Calu3 (cell line): ENCODE results near the gene XYLT2. TPM values are rescaled to one million over a fixed set of nuclear protein-coding genes. Genes with fewer than 3 reads are reported as not detected.
"Not testable (repeated sequence)": the region's sequence is repeated elsewhere in the genome, so short reads cannot be mapped to it uniquely, and the experiment has no call there.

Experiments used
- BruUV-seq: library from RNA; stranded (reverse); fragments of 400-500 nt; replicated peaks from 2 replicates; lab custom pipeline; 2021; lab: Mats Ljungman, UMichigan
- CTCF ChIA-PET: fragments of 300-600 bp; sonication (Branson Sonifier 250); formaldehyde crosslinking; loops from one replicate; lab custom pipeline; 2022; ENCODE audit warnings: antibody characterized with exemption; lab: Charles Lee
- DNase-seq: peaks from one replicate; pipeline ENCODE4 v3.0.0; 2022
- H3K27ac Mint-ChIP-seq: one replicate; pipeline ENCODE4 v1.8.0; 2022; ENCODE audit warnings: mixed read lengths; ENCODE audit not compliant: unreplicated experiment
- H3K27me3 Mint-ChIP-seq: one replicate; pipeline ENCODE4 v1.8.0; 2022; ENCODE audit warnings: mixed read lengths; ENCODE audit not compliant: unreplicated experiment
- H3K36me3 Mint-ChIP-seq: one replicate; pipeline ENCODE4 v1.8.0; 2022; ENCODE audit warnings: mild to moderate bottlenecking, moderate library complexity, mixed read lengths; ENCODE audit not compliant: insufficient read depth, unreplicated experiment
- H3K4me1 Mint-ChIP-seq: one replicate; pipeline ENCODE4 v1.8.0; 2022; ENCODE audit warnings: mild to moderate bottlenecking, low read depth, mixed read lengths; ENCODE audit not compliant: unreplicated experiment
- H3K4me3 Mint-ChIP-seq: one replicate; pipeline ENCODE4 v1.8.0; 2022; ENCODE audit warnings: mild to moderate bottlenecking, low read depth, moderate library complexity, mixed read lengths; ENCODE audit not compliant: unreplicated experiment
- H3K9me3 Mint-ChIP-seq: one replicate; pipeline ENCODE4 v1.8.0; 2022; ENCODE audit warnings: low read depth, mixed read lengths; ENCODE audit not compliant: unreplicated experiment
- intact Hi-C: fragments of 100-400 bp; cut with micrococcal nuclease; formaldehyde crosslinking; loops from one replicate; pipeline ENCODE4 v1.10.0; 2022; ENCODE audit not compliant: unreplicated experiment
- total RNA-seq: library from RNA; stranded (reverse); gene quantifications from 2 replicates; pipeline ENCODE4 v1.2.3, GENCODE V29; 2022
- TF ChIP-seq, protein P1 (sequence below): fragments of 200-600 bp; IDR thresholded peaks from one replicate; pipeline ENCODE4 v1.8.0; 2022; ENCODE audit warnings: antibody characterized with exemption; ENCODE audit not compliant: unreplicated experiment

XYLT2 gene
- total RNA-seq, 1 experiment from 2014 or later = 44.3 TPM

DNA sequence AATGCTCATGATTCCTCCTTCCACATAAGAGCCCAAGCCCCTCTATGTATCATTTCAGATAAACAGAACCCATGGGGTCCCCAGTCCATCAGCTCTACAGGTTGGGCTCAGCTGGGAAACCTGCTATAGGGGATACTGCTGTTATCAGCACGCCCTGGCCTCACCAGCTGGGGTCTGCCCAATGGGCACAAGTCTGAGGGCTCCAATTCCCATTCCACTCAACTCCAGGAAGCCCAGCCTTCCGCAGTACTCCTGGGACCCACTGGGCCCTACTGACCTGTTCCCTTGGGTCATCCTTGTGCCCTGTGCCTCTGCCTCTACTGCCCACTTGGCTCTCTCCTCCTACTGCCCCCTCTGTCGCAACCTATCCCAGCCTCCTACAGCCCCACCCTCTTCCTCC lies 16.2 kb upstream of the XYLT2 start:
- Mint-ChIP-seq H3K4me1 (no peaks in the 10 kb centered on the region), H3K36me3 (no peaks in the 10 kb centered on the region), H3K9me3 (no peaks in the 10 kb centered on the region), H3K4me3 (no peak overlapping the region), H3K27me3 (peaks cover 73% of the 10 kb centered on the region), H3K27ac (no peak overlapping the region)
- intact Hi-C loops = no loop called here
- CTCF ChIA-PET = interaction anchor here (0.9 kb wide), 1 partner anchor 16 kb away, joined by 3 read pairs; the partner anchor contains the start of gene XYLT2
- TF ChIP-seq, protein P1, sequence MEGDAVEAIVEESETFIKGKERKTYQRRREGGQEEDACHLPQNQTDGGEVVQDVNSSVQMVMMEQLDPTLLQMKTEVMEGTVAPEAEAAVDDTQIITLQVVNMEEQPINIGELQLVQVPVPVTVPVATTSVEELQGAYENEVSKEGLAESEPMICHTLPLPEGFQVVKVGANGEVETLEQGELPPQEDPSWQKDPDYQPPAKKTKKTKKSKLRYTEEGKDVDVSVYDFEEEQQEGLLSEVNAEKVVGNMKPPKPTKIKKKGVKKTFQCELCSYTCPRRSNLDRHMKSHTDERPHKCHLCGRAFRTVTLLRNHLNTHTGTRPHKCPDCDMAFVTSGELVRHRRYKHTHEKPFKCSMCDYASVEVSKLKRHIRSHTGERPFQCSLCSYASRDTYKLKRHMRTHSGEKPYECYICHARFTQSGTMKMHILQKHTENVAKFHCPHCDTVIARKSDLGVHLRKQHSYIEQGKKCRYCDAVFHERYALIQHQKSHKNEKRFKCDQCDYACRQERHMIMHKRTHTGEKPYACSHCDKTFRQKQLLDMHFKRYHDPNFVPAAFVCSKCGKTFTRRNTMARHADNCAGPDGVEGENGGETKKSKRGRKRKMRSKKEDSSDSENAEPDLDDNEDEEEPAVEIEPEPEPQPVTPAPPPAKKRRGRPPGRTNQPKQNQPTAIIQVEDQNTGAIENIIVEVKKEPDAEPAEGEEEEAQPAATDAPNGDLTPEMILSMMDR = no peak
- no peak for DNase-seq
- BruUV-seq = no TSS peak

DNA sequence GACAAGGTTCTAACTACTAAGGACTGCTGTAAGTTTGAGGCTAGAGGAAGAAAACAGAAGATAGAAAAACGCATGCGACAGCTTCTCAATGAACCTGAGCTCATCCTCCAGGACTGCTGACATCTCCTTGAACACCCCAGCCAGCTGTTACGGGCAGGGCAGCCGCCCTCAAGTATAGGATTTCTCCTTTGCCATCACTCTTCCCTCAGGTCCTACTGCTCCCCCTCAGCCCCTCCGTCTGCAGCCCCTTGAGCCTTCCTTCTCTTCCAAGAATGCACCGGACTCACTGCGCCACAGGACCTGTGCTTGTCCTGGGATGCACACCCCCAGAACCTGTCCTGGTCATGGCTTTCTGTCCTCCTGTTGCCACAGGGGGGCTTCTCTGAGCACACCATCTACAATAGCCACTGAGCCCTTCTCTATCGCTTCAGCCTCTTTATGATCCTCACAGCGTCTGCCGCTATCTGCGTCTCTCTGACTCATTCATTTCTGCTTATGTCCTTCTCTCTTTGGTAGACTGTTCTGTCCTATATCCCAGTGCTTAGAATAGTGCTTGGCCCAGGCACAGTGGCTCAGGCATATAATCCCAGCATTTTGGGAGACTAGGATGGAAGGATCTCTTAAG lies 15.7 kb upstream of the XYLT2 start:
- Mint-ChIP-seq H3K4me1 (no peaks in the 10 kb centered on the region), H3K9me3 (no peaks in the 10 kb centered on the region), H3K36me3 (no peaks in the 10 kb centered on the region), H3K27ac (no peak overlapping the region), H3K4me3 (no peak overlapping the region), H3K27me3 (peaks cover 73% of the 10 kb centered on the region)
- no peak for DNase-seq
- BruUV-seq = no TSS peak
- intact Hi-C loops = no loop called here
- CTCF ChIA-PET = interaction anchor here (1.2 kb wide), 1 partner anchor 202 kb away, joined by 4 read pairs; the partner anchor contains the start of gene EPN3
- TF ChIP-seq, protein P1 = no peak

DNA sequence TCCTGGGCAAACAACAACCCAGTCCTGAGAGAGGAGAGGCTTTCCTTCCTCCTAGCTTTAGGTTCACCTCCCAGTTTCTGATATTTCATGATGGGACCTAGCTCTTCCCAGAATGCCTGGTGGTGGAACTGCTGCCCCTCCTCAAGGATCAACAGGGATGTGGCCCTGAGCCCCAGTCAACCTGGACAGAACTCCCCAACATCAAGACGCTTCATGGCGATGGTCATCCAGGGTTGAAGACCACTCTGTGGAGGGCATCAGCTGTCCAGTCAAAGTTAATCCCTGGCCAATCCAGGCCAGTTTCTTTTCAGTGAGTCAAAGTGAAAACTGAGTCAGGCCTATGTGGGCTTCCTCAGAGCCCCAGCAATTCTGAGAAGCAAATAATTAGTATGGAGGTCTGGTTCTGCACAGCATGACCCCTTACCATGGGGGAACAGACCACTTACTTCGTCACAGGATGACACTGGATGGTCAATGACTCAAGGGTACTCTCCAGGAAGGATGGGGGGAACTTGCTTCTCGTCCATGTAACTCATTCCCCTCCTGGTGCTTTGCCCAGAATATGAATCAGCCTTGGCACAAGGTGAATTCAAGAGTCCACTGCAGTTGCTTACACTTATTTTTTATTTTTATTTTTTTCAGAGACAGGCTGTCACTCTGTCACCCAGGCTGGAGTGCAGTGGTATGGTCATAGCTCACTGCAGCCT lies 14.7 kb upstream of the XYLT2 start:
- BruUV-seq = no TSS peak
- peaks cover 65% of the 10 kb centered on the region for H3K27me3 Mint-ChIP-seq
- no peak overlapping the region for H3K4me3 Mint-ChIP-seq
- H3K36me3 Mint-ChIP-seq = no peaks in the 10 kb centered on the region
- CTCF ChIA-PET = interaction anchor here (1.2 kb wide), 1 partner anchor 201 kb away, joined by 4 read pairs; the partner anchor contains the start of gene EPN3
- no peaks in the 10 kb centered on the region for H3K9me3 Mint-ChIP-seq
- intact Hi-C loops = no loop called here
- DNase-seq = no peak
- H3K27ac Mint-ChIP-seq = no peak overlapping the region
- TF ChIP-seq, protein P1 = no peak
- no peaks in the 10 kb centered on the region for H3K4me1 Mint-ChIP-seq

DNA sequence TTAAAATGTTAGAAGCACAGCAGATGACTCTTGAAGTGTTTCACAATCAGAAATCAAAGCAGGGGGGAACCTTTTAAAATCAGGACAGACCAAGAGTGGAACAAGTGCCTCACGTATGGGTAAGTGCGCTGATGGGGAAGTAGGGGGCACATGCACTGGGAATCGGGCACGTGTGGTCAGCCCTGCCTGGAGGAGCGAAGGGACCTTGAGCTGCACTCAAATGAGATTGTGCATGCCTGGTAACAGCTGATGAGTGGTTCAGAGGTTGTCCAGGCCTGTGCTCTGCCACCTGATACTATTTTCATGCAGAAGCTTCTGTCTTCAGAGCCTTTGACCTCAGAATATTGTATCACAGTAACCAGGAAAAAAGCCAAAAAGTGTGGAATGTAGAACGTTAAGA lies 13.7 kb upstream of the XYLT2 start:
- Mint-ChIP-seq H3K27me3 (peaks cover 59% of the 10 kb centered on the region), H3K36me3 (no peaks in the 10 kb centered on the region), H3K27ac (no peak overlapping the region), H3K4me1 (no peaks in the 10 kb centered on the region), H3K4me3 (no peak overlapping the region), H3K9me3 (no peaks in the 10 kb centered on the region)
- CTCF ChIA-PET = interaction anchor here (0.7 kb wide), 1 partner anchor 65 kb away, joined by 3 read pairs; no protein-coding TSS in a partner anchor
- no peak for DNase-seq
- intact Hi-C loops = no loop called here
- TF ChIP-seq, protein P1 = no peak
- no TSS peak for BruUV-seq

DNA sequence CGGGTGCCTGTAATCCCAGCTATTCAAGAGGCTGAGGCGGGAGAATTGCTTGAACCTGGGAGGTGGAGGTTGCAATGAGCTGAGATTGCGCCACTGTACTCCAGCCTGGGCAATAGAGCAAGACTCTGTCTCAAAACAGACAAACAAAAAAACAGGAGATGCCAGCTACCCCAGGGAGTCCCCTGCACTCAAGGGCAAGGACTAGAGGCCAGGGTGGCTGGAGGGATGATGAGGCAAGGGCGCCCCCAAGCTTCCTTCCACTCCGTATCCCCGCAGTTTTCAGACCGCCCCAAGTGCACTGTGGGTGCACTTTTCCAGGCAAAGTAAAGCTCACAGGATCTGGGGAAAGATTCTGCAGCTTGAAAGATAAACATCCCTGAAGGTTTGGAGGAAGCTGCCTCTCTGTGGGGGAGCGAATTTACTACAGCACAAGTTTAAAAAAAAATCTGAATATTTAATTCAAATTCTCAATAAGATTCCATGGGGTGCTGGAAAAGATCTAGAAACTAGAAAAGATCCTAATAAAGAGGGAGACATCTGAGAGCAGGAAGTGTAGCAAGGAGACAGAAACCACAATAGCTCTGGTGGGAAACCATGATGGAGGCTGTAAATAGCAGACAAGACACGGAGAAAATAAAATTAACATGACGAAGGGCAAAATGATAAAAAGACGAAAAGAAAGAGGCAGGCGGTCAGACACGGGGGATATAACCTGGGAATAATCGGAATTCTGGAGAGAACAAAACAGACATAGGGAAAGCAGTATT lies 12.5 kb upstream of the XYLT2 start:
- H3K27ac Mint-ChIP-seq, BruUV-seq, H3K9me3 Mint-ChIP-seq, H3K4me3 Mint-ChIP-seq, H3K36me3 Mint-ChIP-seq, CTCF ChIA-PET, DNase-seq, H3K4me1 Mint-ChIP-seq, intact Hi-C loops: not testable (repeated sequence)
- H3K27me3 Mint-ChIP-seq = peaks cover 56% of the 10 kb centered on the region
